GM18499 (cell line): Measurements from ENCODE around the gene PLCZ1.
"Not testable (repeated sequence)": the region's sequence is repeated elsewhere in the genome, so short reads cannot be mapped to it uniquely, and the experiment has no call there.

Experiments
- ATAC-seq: cut with Tn5 transposase; IDR thresholded peaks from one replicate; pipeline ENCODE4 v1.9.1; 2021; ENCODE audit warnings: moderate number of reproducible peaks; ENCODE audit not compliant: insufficient read depth, unreplicated experiment

PLCZ1 gene

GRCh38 chr12:18737819-18738218, at the start of gene PLCZ1, which contains the start of gene CAPZA3:
Gene PLCZ1 (minus strand): TSS chr12:18738012. CDS start chr12:18737371, 641 bp downstream.
Gene CAPZA3 (plus strand): TSS chr12:18738119. CDS start chr12:18738269, 150 bp downstream.
- no peak for ATAC-seq

- ATAC-seq: not testable (repeated sequence)
Measured at GRCh38 chr12:18785465-18785864, 47.7 kb upstream of the PLCZ1 start.

- no peak for ATAC-seq
Measured at GRCh38 chr12:18782827-18783226, 45.0 kb upstream of the PLCZ1 start.

GRCh38 chr12:18766479-18766878, 28.7 kb upstream of the PLCZ1 start:
- not testable (repeated sequence) for ATAC-seq

GRCh38 chr12:18755341-18755740, 17.5 kb upstream of the PLCZ1 start:
- no peak for ATAC-seq

- no peak for ATAC-seq
Measured at GRCh38 chr12:18754124-18754707, 16.4 kb upstream of the PLCZ1 start.

GRCh38 chr12:18753481-18754123, 15.8 kb upstream of the PLCZ1 start:
- ATAC-seq: no peak

- ATAC-seq: no peak
Measured at GRCh38 chr12:18752947-18753346, 15.1 kb upstream of the PLCZ1 start.

- no peak for ATAC-seq
Measured at GRCh38 chr12:18752280-18752920, 14.6 kb upstream of the PLCZ1 start.

- no peak for ATAC-seq
Measured at GRCh38 chr12:18751866-18752265, 14.1 kb upstream of the PLCZ1 start.

- ATAC-seq: no peak
Measured at GRCh38 chr12:18750085-18750484, 12.3 kb upstream of the PLCZ1 start.

GRCh38 chr12:18749386-18749957, 11.7 kb upstream of the PLCZ1 start:
- no peak for ATAC-seq

GRCh38 chr12:18747895-18748294, 10.1 kb upstream of the PLCZ1 start:
- no peak for ATAC-seq

- ATAC-seq: no peak
Measured at GRCh38 chr12:18731156-18731555, 6.7 kb downstream of the PLCZ1 start.

- no peak for ATAC-seq
Measured at GRCh38 chr12:18723752-18724151, 14.1 kb downstream of the PLCZ1 start.

GRCh38 chr12:18721452-18721851, 16.4 kb downstream of the PLCZ1 start:
- ATAC-seq: no peak

GRCh38 chr12:18720690-18721089, 17.1 kb downstream of the PLCZ1 start:
- no peak for ATAC-seq

- no peak for ATAC-seq
Measured at GRCh38 chr12:18719922-18720510, 17.8 kb downstream of the PLCZ1 start.

GRCh38 chr12:18718462-18718861, 19.4 kb downstream of the PLCZ1 start:
- no peak for ATAC-seq

GRCh38 chr12:18716236-18716635, 21.6 kb downstream of the PLCZ1 start:
- ATAC-seq: no peak

- ATAC-seq: no peak
Measured at GRCh38 chr12:18706798-18707197, 31.0 kb downstream of the PLCZ1 start.
